Fibroblast of peridontal ligament (primary cell): ENCODE measurements around the gene ITPR2.
"Not testable (repeated sequence)": the region's sequence is repeated elsewhere in the genome, so short reads cannot be mapped to it uniquely, and the experiment has no call there.

Experiments
- DNase-seq: peaks from one replicate; pipeline ENCODE4 v3.0.0-alpha.2; 2010; ENCODE audit errors: extremely low read depth

ITPR2 gene

DNA sequence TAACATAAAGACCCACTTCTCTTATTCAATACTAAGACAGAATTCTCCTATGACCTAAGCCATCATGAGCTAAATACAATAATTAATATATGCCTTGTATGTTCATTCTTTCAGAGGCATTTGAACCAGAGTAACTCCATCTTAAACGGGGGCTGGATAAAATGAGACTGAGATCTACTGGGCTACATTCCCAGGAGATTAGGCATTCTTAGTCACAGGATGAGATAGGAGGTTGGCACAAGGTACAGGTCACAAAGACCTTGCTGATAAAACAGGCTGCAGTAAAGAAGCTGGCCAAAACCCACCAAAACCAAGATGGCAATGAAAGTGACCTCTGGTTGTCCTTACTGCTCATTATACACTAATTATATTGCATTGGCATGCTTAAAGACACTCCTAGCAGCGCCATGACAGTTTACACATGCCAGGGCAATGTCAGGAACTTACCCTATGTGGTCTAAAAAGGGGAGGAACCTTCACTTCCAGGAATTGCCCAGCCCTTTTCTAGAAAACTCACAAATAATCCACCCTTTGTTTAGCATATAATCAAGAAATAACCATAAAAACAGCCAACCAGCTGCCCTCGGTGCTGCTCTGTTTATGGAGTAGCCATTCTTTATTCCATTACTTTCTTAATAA, 376.9 kb downstream of the ITPR2 start:
- DNase-seq, result no peak

GRCh38 chr12:26453246-26453645, 379.7 kb downstream of the ITPR2 start:
- DNase-seq, result no peak

GRCh38 chr12:26452511-26452910, 380.5 kb downstream of the ITPR2 start:
- no peak for DNase-seq

DNA sequence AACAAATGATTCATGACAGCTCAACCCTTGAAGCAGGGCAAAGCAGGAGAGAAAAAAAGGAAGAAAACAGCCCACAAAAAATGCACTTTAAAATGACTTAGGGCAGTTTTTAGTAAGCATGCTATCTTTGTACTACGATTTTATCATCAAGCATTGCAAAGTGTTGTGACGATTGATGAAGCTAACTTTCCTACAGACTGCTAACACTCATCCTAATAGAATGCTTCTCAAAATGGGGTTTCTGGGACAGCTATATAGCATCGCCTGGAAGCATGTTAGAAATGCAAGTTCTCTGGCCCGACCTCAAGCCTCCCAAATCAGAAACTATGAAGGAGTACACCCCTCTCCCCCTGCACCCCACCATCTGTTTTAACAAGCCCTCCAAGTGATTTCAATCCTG, 381.2 kb downstream of the ITPR2 start:
- DNase-seq, result no peak

GRCh38 chr12:26445909-26446308, 387.1 kb downstream of the ITPR2 start:
- no peak for DNase-seq

- no peak for DNase-seq
Measured at GRCh38 chr12:26443309-26443708, 389.7 kb downstream of the ITPR2 start.

DNA sequence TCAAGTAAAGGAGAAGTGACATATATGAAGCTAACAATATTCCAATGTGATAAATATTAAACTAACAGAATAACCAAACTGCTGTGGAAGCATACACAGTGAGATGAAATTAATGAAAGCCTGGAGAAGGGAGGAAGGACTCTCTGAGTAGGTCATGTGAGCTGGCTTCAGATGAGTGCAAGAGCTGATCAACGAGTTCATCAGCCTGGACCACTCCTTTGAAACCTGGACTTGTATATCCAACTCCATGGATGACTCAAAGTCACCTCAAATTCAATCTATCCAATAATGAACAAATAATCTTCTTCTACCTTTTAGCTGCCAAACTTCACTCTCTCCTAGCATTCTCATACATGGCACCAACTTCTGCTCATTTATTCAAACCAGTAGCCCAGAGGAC, 391.6 kb downstream of the ITPR2 start:
- DNase-seq, result no peak

DNA sequence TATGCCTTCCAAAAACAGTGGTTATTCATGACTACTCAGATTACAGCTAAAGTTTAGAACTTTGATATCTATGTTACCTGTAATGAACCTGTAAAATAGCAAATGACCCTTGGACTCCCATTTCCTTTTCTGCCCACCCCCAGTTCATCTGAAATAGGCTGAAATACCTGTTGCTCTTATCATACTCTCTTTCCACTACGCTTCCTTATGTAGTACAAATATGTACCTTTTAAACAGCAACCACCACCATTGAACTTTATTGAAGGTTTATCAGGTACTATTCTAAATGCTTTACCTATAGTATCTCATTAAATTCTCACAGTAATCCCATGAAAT, 398.0 kb downstream of the ITPR2 start:
- DNase-seq, result no peak

DNA sequence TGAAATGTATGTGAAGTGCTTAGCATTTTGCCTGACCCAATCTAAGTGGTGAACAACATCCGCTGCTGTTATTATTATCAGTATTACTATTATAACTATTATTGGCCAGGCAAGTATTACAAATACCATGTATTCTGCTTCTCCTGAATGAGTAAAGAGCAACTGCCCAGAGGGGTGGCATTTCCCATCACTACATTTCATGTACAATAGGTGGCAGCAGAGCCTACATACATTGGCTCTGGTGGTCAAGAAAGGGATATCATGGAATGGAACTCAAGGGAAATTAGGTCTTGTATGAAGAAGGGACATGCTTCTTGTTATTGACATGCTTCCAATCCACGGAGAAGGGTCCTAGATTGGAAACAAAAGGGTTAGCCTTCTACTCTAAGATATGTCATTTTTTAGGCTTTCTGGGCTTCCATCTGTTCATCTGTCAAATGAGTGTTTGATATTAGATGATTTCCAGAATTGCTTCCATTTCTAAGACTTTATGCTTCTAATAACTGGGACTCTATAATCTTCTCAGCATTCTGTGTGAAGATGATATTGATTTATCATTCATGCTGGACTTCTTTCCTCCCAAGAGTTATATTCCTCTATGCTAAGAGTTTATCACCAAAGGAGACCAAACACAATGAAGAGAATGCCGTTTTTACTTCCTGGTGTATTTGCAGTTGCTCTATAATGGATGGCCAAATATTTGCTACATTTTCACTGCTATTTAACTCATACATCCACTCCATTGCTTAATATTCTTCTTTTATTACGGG, 398.5 kb downstream of the ITPR2 start:
- peak; percentile 68 for DNase-seq

- DNase-seq, result not testable (repeated sequence)
Measured at GRCh38 chr12:26433701-26434100, 399.3 kb downstream of the ITPR2 start.

DNA sequence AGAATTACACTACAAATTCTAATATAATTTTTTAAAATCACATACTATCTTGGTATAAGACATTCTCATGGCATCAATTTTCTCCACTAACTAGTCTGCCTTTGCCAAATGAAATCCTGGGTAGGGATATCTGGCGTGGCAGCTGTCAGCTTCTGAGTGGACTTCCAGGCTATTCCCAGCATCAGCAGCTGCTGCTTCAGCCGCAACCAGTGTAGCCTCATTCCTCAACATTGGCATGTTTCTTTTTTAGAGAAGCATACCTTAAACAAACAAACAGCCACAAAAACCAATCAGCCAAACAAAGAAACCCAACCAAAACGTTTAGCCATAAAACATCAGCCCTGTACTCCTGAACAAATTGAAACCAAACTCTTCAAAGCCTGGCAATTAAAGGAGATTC, 401.8 kb downstream of the ITPR2 start:
- peak; percentile 8 for DNase-seq

DNA sequence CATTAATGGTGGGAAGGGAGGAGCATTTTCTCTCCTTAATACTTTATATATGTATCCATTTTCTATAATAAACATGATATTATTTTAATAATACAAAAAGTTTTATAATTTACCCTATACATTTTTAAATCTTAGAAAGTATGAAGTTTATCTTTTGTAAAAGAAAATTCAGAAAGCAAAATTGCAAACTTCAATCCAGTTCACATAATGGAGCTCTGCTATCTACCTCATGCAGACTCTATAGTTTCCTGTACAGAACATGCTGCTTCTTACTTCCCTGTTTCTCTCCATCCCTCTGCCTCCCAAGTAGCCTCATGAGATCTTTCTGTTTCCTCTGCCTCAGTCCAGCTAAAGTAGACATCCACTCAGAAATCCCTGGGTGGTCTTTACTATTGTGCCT, 402.4 kb downstream of the ITPR2 start:
- not testable (repeated sequence) for DNase-seq

GRCh38 chr12:26429070-26429691, 403.8 kb downstream of the ITPR2 start:
- DNase-seq, result no peak

GRCh38 chr12:26428420-26428819, 404.6 kb downstream of the ITPR2 start:
- DNase-seq, result peak; percentile 8

GRCh38 chr12:26426652-26427051, 406.3 kb downstream of the ITPR2 start:
- DNase-seq, result no peak

- peak; percentile 3 for DNase-seq
Measured at GRCh38 chr12:26425587-26426260, 407.3 kb downstream of the ITPR2 start.

GRCh38 chr12:26422839-26423398, 410.1 kb downstream of the ITPR2 start:
- DNase-seq, result no peak

DNA sequence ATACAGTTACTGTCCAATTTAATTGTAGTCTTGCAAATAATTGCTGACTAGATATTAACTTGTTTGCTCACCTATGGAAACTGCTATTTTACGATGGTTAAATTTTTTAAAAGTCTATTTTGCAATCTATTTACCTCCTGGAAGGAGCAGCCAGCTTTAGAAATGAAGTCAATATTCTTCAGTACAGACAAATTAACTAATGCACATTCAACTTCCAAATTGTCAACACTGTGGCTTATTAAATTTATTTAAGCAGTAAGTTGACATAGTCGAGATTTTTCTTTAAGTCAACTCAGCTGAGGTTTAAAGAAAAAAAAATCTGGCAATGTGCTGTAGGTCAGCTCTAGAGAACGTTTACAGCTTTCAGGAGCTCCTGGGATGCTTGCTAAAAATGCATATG, 416.4 kb downstream of the ITPR2 start:
- DNase-seq, result no peak

DNA sequence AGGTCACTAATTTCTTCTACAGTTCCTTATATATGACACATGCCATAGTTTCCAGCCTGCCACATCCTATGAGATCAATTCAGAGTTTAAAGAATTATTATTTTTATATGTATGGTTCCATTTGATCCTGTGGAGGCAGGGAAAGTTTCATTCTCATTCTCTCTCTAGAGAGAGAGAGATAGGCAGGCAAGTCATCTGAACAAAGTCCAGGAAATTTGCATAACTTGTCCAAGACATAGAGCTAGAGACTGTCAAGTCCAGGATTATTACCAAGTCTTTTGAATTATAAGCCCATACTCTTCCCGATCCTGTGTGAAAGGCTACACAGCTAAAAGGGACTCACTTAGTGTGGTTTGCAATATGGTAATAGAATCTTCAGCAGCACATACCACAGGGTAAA, 422.3 kb downstream of the ITPR2 start:
- DNase-seq, result no peak

DNA sequence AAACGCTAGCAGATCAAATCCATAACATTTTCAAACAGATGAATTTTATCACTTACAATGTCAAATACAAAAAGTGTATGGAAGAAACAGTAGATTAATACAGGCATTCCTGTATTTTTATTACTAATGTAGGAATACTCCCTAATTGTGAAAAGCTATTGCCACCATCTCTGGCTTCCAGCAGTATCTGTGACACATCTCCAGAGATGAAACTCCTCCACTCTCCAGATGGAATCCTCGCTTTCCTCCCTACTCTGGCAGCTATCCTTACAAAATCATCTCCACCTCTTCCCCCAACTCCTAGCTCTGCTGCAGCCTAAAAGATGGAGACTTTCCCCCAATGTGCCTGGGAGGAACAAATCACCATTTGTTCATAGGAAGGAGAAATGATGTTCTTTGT, 426.2 kb downstream of the ITPR2 start:
- DNase-seq, result no peak

DNA sequence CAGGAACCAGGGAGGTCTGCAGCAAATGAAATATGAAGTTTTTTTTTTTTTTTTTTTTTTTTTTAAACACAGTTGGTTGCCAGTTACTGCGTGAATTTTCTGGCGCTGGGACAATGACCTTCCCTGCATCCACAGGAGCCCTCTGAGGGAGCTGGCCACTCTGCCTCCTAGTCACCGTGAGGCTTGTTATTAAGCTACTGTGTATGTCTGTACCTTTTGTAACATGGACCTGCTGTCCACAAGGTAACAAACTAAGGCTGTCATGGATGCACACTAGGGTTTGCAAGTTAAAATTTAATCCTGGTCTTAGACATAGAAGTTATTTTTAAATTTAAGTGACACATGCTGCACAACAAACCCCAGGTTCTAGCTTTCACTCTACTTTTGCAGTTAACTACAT, 426.6 kb downstream of the ITPR2 start:
- DNase-seq, result no peak

- DNase-seq, result no peak
Measured at GRCh38 chr12:26403601-26404000, 429.4 kb downstream of the ITPR2 start.
